ENCODE data around the gene L3MBTL4. TPM values are rescaled to one million over a fixed set of nuclear protein-coding genes. Genes with fewer than 3 reads are reported as not detected.
"Not testable (repeated sequence)": the region's sequence is repeated elsewhere in the genome, so short reads cannot be mapped to it uniquely, and the experiment has no call there.

Gene L3MBTL4
- total RNA-seq, 2 experiments from 2014 or later: 0.27 to 0.33 TPM

- POLR2A ChIA-PET; DNase-seq; H3K4me1 Mint-ChIP-seq; CTCF ChIA-PET; H3K4me3 Mint-ChIP-seq; H3K36me3 Mint-ChIP-seq (ENCODE audit: low read depth); H3K27ac Mint-ChIP-seq; H3K27me3 Mint-ChIP-seq: not testable (repeated sequence)
- peaks cover 16% of the 10 kb centered on the region for H3K9me3 Mint-ChIP-seq
Observed at GRCh38 chr18:6259324-6259723, 155.4 kb downstream of the L3MBTL4 start.

DNA sequence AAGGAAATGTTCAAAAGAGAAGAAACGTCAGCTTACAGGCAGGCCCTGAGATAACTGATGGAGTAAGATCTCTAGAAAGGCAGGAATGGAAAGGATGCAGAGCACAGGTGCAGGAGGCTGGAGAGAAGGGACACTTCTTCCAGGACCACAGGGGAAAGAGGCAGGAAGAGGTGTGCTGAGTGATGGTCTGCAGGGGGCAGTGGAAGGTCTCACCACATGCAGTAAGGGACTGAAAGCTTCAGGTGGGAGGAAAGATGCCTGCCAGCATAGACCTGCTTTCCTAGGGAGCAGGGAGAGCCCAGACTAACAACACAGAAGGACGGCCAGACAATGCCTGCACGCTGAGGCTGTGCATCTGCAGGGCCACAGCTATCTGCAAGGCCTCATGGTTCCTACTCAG is 156.8 kb downstream of the L3MBTL4 start:
- POLR2A ChIA-PET: no interaction called here
- Mint-ChIP-seq H3K27me3 (no peaks in the 10 kb centered on the region), H3K9me3 (peaks cover 16% of the 10 kb centered on the region), H3K4me3 (no peak overlapping the region), H3K27ac (no peak overlapping the region), H3K36me3 (ENCODE audit: low read depth) (no peaks in the 10 kb centered on the region), H3K4me1 (no peaks in the 10 kb centered on the region)
- CTCF ChIA-PET: no interaction called here
- no peak for DNase-seq

DNA sequence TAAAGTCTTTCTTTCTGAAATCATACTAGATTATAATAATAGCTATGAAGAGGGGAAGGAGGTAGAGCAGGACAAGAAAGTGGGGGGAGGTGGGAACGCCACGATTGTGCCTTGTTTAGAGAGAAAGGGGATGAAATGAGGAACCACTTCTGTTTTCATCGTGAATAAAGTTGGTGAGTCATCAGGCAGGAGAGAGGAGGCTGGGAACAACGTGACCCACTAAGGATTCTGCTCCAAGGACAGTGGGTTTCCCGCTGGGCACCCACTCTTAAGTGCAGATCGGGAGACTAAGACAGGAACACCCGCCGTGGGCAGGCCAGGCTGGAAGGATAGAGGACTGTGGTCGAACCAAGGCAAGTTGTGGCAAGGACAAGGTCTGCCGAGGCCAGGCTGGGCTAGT is 158.2 kb downstream of the L3MBTL4 start:
- POLR2A ChIA-PET: no interaction called here
- CTCF ChIA-PET: no interaction called here
- no peaks in the 10 kb centered on the region for H3K4me1 Mint-ChIP-seq

GRCh38 chr18:6255886-6256285 is 158.8 kb downstream of the L3MBTL4 start:
- no peak overlapping the region for H3K27ac Mint-ChIP-seq
- no peak for DNase-seq
- H3K4me1 Mint-ChIP-seq: no peaks in the 10 kb centered on the region
- H3K4me3 Mint-ChIP-seq: no peak overlapping the region
- ChIA-PET POLR2A (no interaction called here), CTCF (interaction anchor here (0.6 kb wide), 1 partner anchor 795 kb away, joined by 3 read pairs; no protein-coding TSS in a partner anchor)
- H3K9me3 Mint-ChIP-seq: peaks cover 16% of the 10 kb centered on the region
- no peaks in the 10 kb centered on the region for H3K27me3 Mint-ChIP-seq
- no peaks in the 10 kb centered on the region for H3K36me3 Mint-ChIP-seq (ENCODE audit: low read depth)

More for the DNA sequence above, 158.2 kb downstream of the L3MBTL4 start:
- no peak for DNase-seq
- no peaks in the 10 kb centered on the region for H3K36me3 Mint-ChIP-seq (ENCODE audit: low read depth)
- no peak overlapping the region for H3K27ac Mint-ChIP-seq
- peaks cover 16% of the 10 kb centered on the region for H3K9me3 Mint-ChIP-seq
- H3K27me3 Mint-ChIP-seq: no peaks in the 10 kb centered on the region
- no peak overlapping the region for H3K4me3 Mint-ChIP-seq

GRCh38 chr18:6255116-6255705 is 159.5 kb downstream of the L3MBTL4 start:
- POLR2A ChIA-PET: no interaction called here
- CTCF ChIA-PET: interaction anchor here (0.6 kb wide), 1 partner anchor 796 kb away, joined by 3 read pairs; no protein-coding TSS in a partner anchor
- Mint-ChIP-seq H3K9me3 (peaks cover 16% of the 10 kb centered on the region), H3K27ac (no peak overlapping the region), H3K4me3 (no peak overlapping the region), H3K27me3 (no peaks in the 10 kb centered on the region), H3K4me1 (no peaks in the 10 kb centered on the region), H3K36me3 (ENCODE audit: low read depth) (no peaks in the 10 kb centered on the region)
- no peak for DNase-seq

- DNase-seq: no peak
- Mint-ChIP-seq H3K36me3 (ENCODE audit: low read depth) (no peaks in the 10 kb centered on the region), H3K27ac (no peak overlapping the region), H3K27me3 (no peaks in the 10 kb centered on the region), H3K4me1 (no peaks in the 10 kb centered on the region), H3K9me3 (peaks cover 14% of the 10 kb centered on the region), H3K4me3 (no peak overlapping the region)
- CTCF ChIA-PET: no interaction called here
- POLR2A ChIA-PET: no interaction called here
Observed at GRCh38 chr18:6254456-6254855, 160.3 kb downstream of the L3MBTL4 start.

DNA sequence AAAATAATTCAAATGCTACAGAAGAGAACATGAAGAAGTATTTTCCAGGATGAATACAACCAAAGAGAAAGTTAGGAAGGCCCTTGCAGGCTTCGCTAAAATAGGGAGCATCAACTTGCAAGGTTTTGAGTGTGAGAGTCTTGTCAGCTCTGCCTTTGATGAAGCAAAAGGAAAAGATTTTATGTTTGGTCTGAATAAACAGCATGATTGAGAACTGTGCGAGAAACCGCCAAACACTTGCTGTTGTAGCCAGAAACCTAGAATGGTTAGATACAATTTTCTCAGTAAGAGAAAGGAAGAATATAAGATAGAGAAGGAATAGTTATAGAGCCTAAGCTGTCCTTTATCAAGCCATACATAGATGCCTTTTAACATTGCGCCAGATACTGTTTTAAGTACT is 163.6 kb downstream of the L3MBTL4 start:
- H3K4me1 Mint-ChIP-seq: peaks cover 3% of the 10 kb centered on the region
- no peak overlapping the region for H3K4me3 Mint-ChIP-seq
- no peaks in the 10 kb centered on the region for H3K36me3 Mint-ChIP-seq (ENCODE audit: low read depth)
- H3K27me3 Mint-ChIP-seq: no peaks in the 10 kb centered on the region
- ChIA-PET POLR2A (no interaction called here), CTCF (no interaction called here)
- DNase-seq: no peak
- no peak overlapping the region for H3K27ac Mint-ChIP-seq
- no peaks in the 10 kb centered on the region for H3K9me3 Mint-ChIP-seq

GRCh38 chr18:6249788-6250187 is 164.9 kb downstream of the L3MBTL4 start:
- no peak overlapping the region for H3K4me3 Mint-ChIP-seq
- ChIA-PET CTCF (no interaction called here), POLR2A (no interaction called here)
- no peaks in the 10 kb centered on the region for H3K9me3 Mint-ChIP-seq
- no peaks in the 10 kb centered on the region for H3K27me3 Mint-ChIP-seq
- H3K4me1 Mint-ChIP-seq: peaks cover 3% of the 10 kb centered on the region
- H3K27ac Mint-ChIP-seq: no peak overlapping the region
- H3K36me3 Mint-ChIP-seq (ENCODE audit: low read depth): no peaks in the 10 kb centered on the region
- DNase-seq: no peak

DNA sequence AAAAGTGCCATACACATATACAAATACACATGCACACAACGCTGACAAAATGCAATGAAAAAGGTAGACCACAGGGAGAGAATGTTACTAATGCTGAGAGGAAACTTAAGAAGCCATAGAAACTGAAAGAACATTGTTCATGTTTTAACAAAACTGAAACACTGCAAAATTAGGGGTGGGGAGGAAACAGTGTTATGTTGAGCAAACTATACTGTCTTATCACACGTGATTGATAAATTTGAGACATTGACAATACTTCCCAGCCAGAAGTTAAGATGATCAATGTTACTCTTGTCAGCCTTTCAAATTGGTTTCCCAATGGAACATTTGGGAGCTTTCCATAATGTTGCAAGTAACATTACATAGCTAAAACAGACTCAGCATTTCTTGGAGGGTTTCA is 165.5 kb downstream of the L3MBTL4 start:
- Mint-ChIP-seq H3K4me3 (no peak overlapping the region), H3K36me3 (ENCODE audit: low read depth) (no peaks in the 10 kb centered on the region), H3K4me1 (peaks cover 3% of the 10 kb centered on the region), H3K9me3 (no peaks in the 10 kb centered on the region), H3K27me3 (no peaks in the 10 kb centered on the region), H3K27ac (no peak overlapping the region)
- POLR2A ChIA-PET: no interaction called here
- CTCF ChIA-PET: no interaction called here
- DNase-seq: no peak

DNA sequence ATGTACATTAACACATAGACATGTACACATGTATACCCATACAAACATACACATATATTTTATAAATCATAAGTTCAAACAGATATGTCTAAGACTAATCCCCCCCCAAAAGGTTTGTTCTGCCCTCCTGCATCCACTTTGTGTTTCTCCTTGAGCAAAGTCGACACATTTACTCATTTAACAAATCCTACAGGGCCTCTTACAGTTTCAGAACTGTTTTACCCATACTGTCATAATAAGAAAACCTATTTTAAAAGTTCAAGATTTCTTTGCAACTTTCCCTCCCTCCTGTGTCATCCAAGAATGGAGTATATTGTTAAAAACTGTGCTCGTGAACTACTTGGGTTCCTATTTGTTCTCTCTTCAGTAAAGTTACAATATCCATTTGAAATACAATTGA is 166.7 kb downstream of the L3MBTL4 start:
- no peak overlapping the region for H3K27ac Mint-ChIP-seq
- DNase-seq: no peak
- ChIA-PET CTCF (no interaction called here), POLR2A (no interaction called here)
- no peaks in the 10 kb centered on the region for H3K36me3 Mint-ChIP-seq (ENCODE audit: low read depth)
- no peaks in the 10 kb centered on the region for H3K27me3 Mint-ChIP-seq
- peaks cover 3% of the 10 kb centered on the region for H3K4me1 Mint-ChIP-seq
- H3K4me3 Mint-ChIP-seq: no peak overlapping the region
- H3K9me3 Mint-ChIP-seq: no peaks in the 10 kb centered on the region

GRCh38 chr18:6242004-6242403 is 172.7 kb downstream of the L3MBTL4 start:
- Mint-ChIP-seq H3K9me3 (no peaks in the 10 kb centered on the region), H3K27ac (no peak overlapping the region), H3K4me3 (no peak overlapping the region), H3K36me3 (ENCODE audit: low read depth) (no peaks in the 10 kb centered on the region), H3K4me1 (no peaks in the 10 kb centered on the region), H3K27me3 (no peaks in the 10 kb centered on the region)
- DNase-seq: no peak
- ChIA-PET POLR2A (no interaction called here), CTCF (no interaction called here)

- Mint-ChIP-seq H3K4me1 (no peaks in the 10 kb centered on the region), H3K4me3 (no peak overlapping the region), H3K27me3 (no peaks in the 10 kb centered on the region), H3K9me3 (no peaks in the 10 kb centered on the region), H3K36me3 (ENCODE audit: low read depth) (no peaks in the 10 kb centered on the region), H3K27ac (no peak overlapping the region)
- CTCF ChIA-PET: interaction anchor here (0.7 kb wide), 1 partner anchor 1165 kb away, joined by 3 read pairs; no protein-coding TSS in a partner anchor
- POLR2A ChIA-PET: no interaction called here
- no peak for DNase-seq
Observed at GRCh38 chr18:6239716-6240115, 175.0 kb downstream of the L3MBTL4 start.

GRCh38 chr18:6236258-6236657 is 178.5 kb downstream of the L3MBTL4 start:
- Mint-ChIP-seq H3K9me3 (peaks cover 2% of the 10 kb centered on the region), H3K4me1 (no peaks in the 10 kb centered on the region), H3K27ac (no peak overlapping the region), H3K4me3 (no peak overlapping the region), H3K27me3 (no peaks in the 10 kb centered on the region), H3K36me3 (ENCODE audit: low read depth) (no peaks in the 10 kb centered on the region)
- CTCF ChIA-PET: no interaction called here
- DNase-seq: no peak
- POLR2A ChIA-PET: no interaction called here

DNA sequence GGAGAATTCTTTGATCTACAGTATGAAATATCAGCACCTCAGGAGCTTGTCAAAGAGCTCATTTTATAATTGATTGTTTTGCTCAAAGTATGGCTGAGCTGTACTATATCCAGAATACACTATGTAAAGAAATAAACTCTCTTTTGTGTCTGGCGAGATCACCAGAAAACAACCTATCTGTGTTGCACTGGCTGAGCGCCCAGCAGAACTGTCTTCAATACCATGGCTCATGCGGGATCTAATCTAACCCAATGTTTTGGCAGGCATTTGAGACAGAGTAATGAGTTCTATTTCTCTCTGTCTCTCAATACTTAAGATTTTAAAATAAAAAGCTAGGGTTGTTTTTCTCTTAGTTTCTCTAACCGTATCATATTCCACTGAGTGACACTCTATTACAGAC is 192.4 kb downstream of the L3MBTL4 start:
- Mint-ChIP-seq H3K27ac (no peak overlapping the region), H3K4me3 (no peak overlapping the region), H3K36me3 (ENCODE audit: low read depth) (no peaks in the 10 kb centered on the region), H3K27me3 (no peaks in the 10 kb centered on the region), H3K4me1 (no peaks in the 10 kb centered on the region), H3K9me3 (peaks cover 4% of the 10 kb centered on the region)
- CTCF ChIA-PET: no interaction called here
- DNase-seq: no peak
- POLR2A ChIA-PET: no interaction called here

Data from activated CD4-positive, alpha-beta T cell treated with anti-CD3 and anti-CD28 coated beads, Interleukin-2, amount 10 ng/mL, durations not matched to agents 7 days and 5 days (primary cell).